ENCODE results near the gene CCDC180.

- TF ChIP-seq CTCF (IDR thresholded peaks at IDR 0.05; ENCODE audit: insufficient read depth, low read length) (no peak), POLR2AphosphoS5 (IDR thresholded peaks at IDR 0.05; ENCODE audit: low read depth) (no peak), REST (IDR thresholded peaks at IDR 0.05; ENCODE audit: insufficient replicate concordance, low read depth) (no peak), GABPA (IDR thresholded peaks at IDR 0.05; ENCODE audit: low read depth) (no peak)
Observed at GRCh38 chr9:97307091-97307490, 368 bp upstream of the CCDC180 start.
